Cerebellar cortex (tissue), 1 donor: ENCODE measurements around the gene HBA2.
"Not testable (repeated sequence)": the region's sequence is repeated elsewhere in the genome, so short reads cannot be mapped to it uniquely, and the experiment has no call there.

Experiments
- DNase-seq: peaks from one replicate; pipeline ENCODE4 v3.0.0-alpha.2; 2015; ENCODE audit warnings: low spot score

The HBA2 gene

GRCh38 chr16:194516-194915 is 21.8 kb downstream of the HBA2 start:
- no peak for DNase-seq

GRCh38 chr16:200388-200787 is 27.7 kb downstream of the HBA2 start:
- no peak for DNase-seq

DNA sequence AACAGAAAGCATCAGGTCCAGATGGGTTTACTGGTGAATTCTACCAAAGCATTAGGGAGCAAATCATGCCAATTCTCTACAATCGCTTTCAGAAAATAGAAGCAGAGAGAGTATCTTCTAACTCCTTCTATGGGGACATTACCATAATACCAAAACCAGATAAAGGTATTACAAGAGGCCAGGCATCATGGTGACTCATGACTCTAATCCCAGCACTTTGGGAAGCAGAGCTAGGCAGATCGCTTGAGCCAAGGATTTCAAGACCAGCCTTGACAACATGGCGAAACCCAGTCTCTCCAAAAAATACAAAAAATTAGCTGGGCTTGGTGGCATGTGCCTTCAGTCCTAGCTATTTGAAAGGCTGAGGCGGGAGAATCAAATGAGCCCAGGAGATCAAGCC is 30.6 kb downstream of the HBA2 start:
- DNase-seq, result no peak

DNA sequence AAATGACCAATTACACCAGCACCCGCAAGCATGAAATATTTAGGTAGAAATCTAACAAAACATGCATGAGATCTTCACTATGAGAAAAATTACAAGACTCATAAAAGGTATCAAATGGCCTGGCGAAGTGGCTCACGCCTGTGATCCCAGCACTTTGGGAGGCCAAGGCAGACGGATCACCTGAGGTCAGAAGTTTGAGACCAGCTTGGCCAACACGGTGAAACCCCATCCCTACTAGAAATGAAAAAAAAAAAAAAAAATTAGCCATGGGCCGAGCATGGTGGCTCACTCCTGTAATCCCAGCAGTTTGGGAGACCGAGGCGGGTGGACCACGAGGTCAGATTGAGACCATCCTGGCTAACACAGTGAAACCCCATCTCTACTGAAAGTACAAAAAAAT is 31.4 kb downstream of the HBA2 start:
- DNase-seq, result not testable (repeated sequence)

- DNase-seq, result not testable (repeated sequence)
Measured at GRCh38 chr16:209359-209758, 36.7 kb downstream of the HBA2 start.

- not testable (repeated sequence) for DNase-seq
Measured at GRCh38 chr16:211631-212180, 39.0 kb downstream of the HBA2 start.

DNA sequence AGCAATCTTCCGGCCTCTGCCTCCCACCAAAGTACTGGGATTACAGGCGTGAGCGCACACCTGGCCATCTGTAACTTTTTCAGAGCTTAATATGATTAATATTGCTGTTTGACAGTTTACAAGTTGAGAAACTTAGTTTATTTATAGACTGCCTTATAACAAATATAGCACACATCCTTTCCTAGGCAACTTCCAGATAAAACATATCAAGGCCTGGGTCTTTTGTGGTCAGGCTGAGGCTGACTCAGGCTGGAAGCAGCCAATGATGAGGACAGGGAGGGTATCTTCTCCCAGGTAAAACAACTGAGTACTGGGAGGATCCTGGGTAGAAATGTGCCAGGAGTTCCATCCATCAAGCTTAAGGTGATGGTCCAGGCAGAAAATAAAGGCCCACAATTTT is 40.3 kb downstream of the HBA2 start:
- no peak for DNase-seq

DNA sequence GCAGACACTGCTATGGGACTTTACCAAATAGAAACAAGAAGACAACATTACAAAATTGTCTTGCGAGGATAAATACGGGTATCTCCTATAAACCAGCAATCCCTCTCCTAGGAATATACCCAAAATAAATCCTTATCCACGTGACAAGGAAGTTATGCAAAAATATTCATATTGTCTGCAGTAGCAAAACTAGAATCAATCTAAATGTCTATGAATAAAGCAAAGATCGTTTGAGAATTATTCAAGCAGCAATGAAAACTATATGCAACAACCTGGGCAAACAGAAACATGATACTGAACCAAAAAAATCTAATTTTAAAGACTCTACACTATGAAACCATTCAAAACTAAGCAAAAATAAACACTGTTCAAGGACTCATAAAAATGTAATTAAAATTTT is 47.3 kb downstream of the HBA2 start:
- DNase-seq, result no peak
